WTC11 (cell line): ENCODE results near the gene ETV6. TPM values are rescaled to one million over a fixed set of nuclear protein-coding genes. Genes with fewer than 3 reads are reported as not detected.

ENCODE experiments used
- ATAC-seq: fragments of 200-7000 bp; cut with Tn5 transposase; 2 replicates; pipeline ENCODE4 v1.10.0; 2021; ENCODE audit warnings: mild to moderate bottlenecking, moderate library complexity
- CTCF ChIA-PET: fragments of 300-600 bp; sonication (Branson Sonifier 250); formaldehyde crosslinking; loops from one replicate; lab custom pipeline; 2021; ENCODE audit warnings: antibody characterized with exemption; lab: Charles Lee
- POLR2A ChIA-PET: fragments of 350-600 bp; sonication (Branson Sonifier 250); formaldehyde crosslinking; loops from one replicate; lab custom pipeline; 2021; ENCODE audit warnings: antibody characterized with exemption; lab: Charles Lee
- DNase-seq: peaks from one replicate; pipeline ENCODE4 v3.0.0; 2021; ENCODE audit warnings: low spot score
- H3K27ac Mint-ChIP-seq: 2 replicates; pipeline ENCODE4 v1.8.0; 2021; ENCODE audit warnings: mixed read lengths
- H3K27me3 Mint-ChIP-seq: 2 replicates; pipeline ENCODE4 v1.8.0; 2021; ENCODE audit warnings: low read depth, mild to moderate bottlenecking, moderate library complexity, mixed read lengths
- H3K36me3 Mint-ChIP-seq: 2 replicates; pipeline ENCODE4 v1.8.0; 2021; ENCODE audit warnings: mixed read lengths
- H3K4me1 Mint-ChIP-seq: 2 replicates; pipeline ENCODE4 v1.8.0; 2022; ENCODE audit warnings: mixed read lengths
- H3K4me3 Mint-ChIP-seq: 2 replicates; pipeline ENCODE4 v1.8.0; 2021; ENCODE audit warnings: mild to moderate bottlenecking, moderate library complexity, mixed read lengths
- H3K9me3 Mint-ChIP-seq: 2 replicates; pipeline ENCODE4 v1.8.0; 2021; ENCODE audit warnings: mixed read lengths
- FOXK1 ChIP-seq: sonication (generic); formaldehyde crosslinking; IDR thresholded peaks from 2 replicates; pipeline ENCODE4 v1.8.0; 2022; ENCODE audit warnings: mild to moderate bottlenecking, moderate library complexity, missing genetic modification reagents
- IRF2 ChIP-seq: sonication (generic); formaldehyde crosslinking; IDR thresholded peaks from 2 replicates; pipeline ENCODE4 v1.8.0; 2022; ENCODE audit warnings: low read depth, missing genetic modification reagents, borderline replicate concordance
- NFATC4 ChIP-seq: fragments of 250-450 bp; sonication (Bioruptor Pico); IDR thresholded peaks from 2 replicates; pipeline ENCODE4 v1.9.0; 2021; ENCODE audit warnings: mild to moderate bottlenecking
- RORB ChIP-seq: fragments of 250-450 bp; sonication (Bioruptor Pico); IDR thresholded peaks from 2 replicates; pipeline ENCODE4 v1.9.0; 2021; ENCODE audit warnings: mild to moderate bottlenecking
- SP1 ChIP-seq: sonication (generic); formaldehyde crosslinking; conservative IDR thresholded peaks from 2 replicates; pipeline ENCODE4 v1.8.1; 2022; ENCODE audit warnings: missing genetic modification reagents
- STAT6 ChIP-seq: sonication (generic); formaldehyde crosslinking; conservative IDR thresholded peaks from 2 replicates; pipeline ENCODE4 v1.8.1; 2023; ENCODE audit warnings: mild to moderate bottlenecking, low read depth, missing genetic modification reagents, moderate library complexity
- ZMAT4 ChIP-seq: fragments of 250-450 bp; sonication (Bioruptor Pico); IDR thresholded peaks from 2 replicates; pipeline ENCODE4 v1.9.0; 2021; ENCODE audit warnings: mild to moderate bottlenecking
- ZNF512 ChIP-seq: sonication (generic); formaldehyde crosslinking; IDR thresholded peaks from 2 replicates; pipeline ENCODE4 v1.8.1; 2022; ENCODE audit warnings: missing genetic modification reagents, borderline replicate concordance
- total RNA-seq: library from RNA; stranded (reverse); gene quantifications from 3 replicates; pipeline ENCODE4 v1.2.3, GENCODE V29; 2021
- TF ChIP-seq, protein P1 (sequence below): fragments of 250-450 bp; sonication (Bioruptor Pico); conservative IDR thresholded peaks from 2 replicates; pipeline ENCODE4 v1.9.0; 2021; ENCODE audit warnings: mild to moderate bottlenecking
- TF ChIP-seq, protein P2 (sequence below): fragments of 250-450 bp; sonication (Bioruptor Pico); IDR thresholded peaks from 2 replicates; pipeline ENCODE4 v1.8.0; 2021; ENCODE audit warnings: mild to moderate bottlenecking
- TF ChIP-seq, protein P3 (sequence below): sonication (generic); formaldehyde crosslinking; IDR thresholded peaks from 2 replicates; pipeline ENCODE4 v1.8.1; 2022; ENCODE audit warnings: low read depth, mild to moderate bottlenecking, moderate library complexity, missing genetic modification reagents, borderline replicate concordance
- TF ChIP-seq, protein P4 (sequence below): sonication (generic); formaldehyde crosslinking; IDR thresholded peaks from 2 replicates; pipeline ENCODE4 v1.8.1; 2023; ENCODE audit warnings: mild to moderate bottlenecking, missing genetic modification reagents, moderate library complexity
- TF ChIP-seq, protein P5 (sequence below): fragments of 200-600 bp; IDR thresholded peaks from 2 replicates; pipeline ENCODE4 v1.8.0; 2022; ENCODE audit warnings: antibody characterized with exemption

Gene ETV6
- total RNA-seq, 1 experiment from 2014 or later = 23.5 TPM

DNA sequence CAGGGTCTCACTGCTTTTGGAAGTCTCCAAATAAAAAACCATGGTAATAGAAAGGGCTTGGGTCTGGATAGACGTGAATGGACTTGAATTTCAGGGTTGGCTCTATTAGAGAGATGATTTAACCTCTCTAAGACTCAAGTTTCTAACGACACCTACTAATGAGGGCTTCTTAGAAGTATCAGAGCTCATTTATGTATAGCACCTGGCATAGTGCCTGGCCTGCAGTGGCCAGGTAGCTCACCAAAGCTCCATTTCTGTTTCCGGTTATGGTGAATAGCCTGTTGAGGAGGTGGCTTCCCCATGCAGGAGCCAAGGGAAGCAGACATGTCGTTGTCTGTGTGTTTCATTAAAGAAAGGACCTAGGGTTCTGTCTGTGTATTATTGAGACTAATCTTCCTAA lies 108.6 kb downstream of the ETV6 start (continued):
- TF ChIP-seq NFATC4 (CRISPR knock-in tag) (no peak), RORB (CRISPR knock-in tag) (no peak), IRF2 (CRISPR knock-in tag) (no peak)

DNA sequence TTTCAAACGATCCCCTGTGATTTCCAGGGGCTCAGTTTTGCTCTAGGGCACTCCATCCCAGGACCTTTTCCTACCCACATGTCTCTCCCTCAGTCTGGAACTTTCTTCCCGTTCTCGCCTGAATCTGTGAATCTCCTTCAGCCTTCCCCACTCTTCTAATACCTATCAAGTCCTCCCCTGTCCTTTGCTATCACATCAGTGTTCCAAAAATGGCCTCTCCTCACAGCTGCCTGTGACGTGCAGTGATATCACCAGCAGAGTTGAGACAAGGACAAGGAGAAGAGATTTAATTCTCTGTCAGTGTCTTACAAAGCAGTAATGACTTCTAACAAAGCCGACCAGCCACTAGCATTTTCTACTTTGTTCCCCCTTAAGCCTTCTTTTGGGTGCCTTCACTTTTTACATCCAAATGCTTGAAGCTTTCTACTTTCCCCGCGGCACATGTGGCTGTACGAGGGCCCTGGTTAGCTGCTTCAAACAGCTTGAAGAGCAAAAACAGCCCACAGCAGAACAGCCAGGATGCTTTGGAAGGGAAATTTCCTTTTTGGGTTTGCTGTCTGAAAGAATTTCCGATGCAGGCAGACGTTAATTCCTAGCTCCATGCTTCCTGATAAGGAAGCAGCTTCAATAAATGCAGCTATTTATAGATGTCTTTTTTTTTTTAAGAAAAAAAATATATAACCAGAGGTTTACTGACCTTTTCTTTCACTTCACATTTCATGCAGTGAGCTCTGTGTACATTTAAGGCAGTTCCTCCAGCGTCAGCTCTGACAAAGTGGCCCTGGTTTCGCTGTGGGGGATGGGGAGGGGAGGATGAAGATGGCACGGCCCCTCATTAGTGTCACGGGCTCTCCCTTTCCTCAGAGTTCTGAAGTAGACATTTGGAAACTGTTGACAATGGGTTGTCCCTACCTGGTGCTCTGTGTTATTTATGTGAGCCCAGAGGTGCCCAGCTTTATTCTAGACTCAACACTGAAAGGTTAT lies 109.3 kb downstream of the ETV6 start:
- Mint-ChIP-seq H3K36me3 (peaks cover 3% of the 10 kb centered on the region; the same call in 1 of the 2 replicates), H3K27ac (peak overlapping the region; percentile 33), H3K4me3 (no peak overlapping the region), H3K9me3 (no peaks in the 10 kb centered on the region)
- no peak for TF ChIP-seq STAT6 (CRISPR knock-in tag)
- TF ChIP-seq, all 79 proteins: peak for 0
- DNase-seq (no peak), ATAC-seq (no peak)
- ChIA-PET CTCF (interaction anchor here (1.1 to 1.8 kb wide), 3 partner anchors 15 to 177 kb away, joined by 4 to 9 read pairs (median 4); no protein-coding TSS in a partner anchor), POLR2A (no interaction called here)
- Mint-ChIP-seq H3K4me1 (peaks cover 35% of the 10 kb centered on the region), H3K27me3 (no peaks in the 10 kb centered on the region)

DNA sequence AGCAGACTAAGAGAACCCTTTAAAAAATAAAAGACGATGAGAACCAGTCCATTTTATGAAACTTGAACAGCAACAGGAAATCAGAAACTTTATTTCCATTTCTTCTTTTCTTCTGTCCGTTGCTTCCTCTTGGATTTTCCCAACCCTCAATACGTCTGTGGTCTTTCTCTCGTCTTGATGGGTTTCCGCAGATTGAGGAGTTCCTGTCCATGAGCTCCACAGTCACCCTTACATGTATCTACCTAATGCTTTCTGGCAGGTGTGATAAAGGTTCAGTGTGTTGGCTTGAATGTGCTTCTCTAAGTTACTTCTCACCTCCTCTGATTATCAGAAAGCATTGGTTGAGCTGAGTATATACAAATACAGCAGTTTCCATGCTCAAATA lies 110.0 kb downstream of the ETV6 start:
- H3K4me3 Mint-ChIP-seq = no peak overlapping the region
- ChIA-PET CTCF (interaction anchor here (1.1 to 1.2 kb wide), 2 partner anchors 16 to 178 kb away, joined by 4 to 9 read pairs; no protein-coding TSS in a partner anchor), POLR2A (no interaction called here)
- H3K27ac Mint-ChIP-seq = no peak overlapping the region
- TF ChIP-seq NFATC4 (CRISPR knock-in tag) (no peak), ZNF512 (no peak), ZMAT4 (CRISPR knock-in tag) (no peak)
- TF ChIP-seq, protein P1, sequence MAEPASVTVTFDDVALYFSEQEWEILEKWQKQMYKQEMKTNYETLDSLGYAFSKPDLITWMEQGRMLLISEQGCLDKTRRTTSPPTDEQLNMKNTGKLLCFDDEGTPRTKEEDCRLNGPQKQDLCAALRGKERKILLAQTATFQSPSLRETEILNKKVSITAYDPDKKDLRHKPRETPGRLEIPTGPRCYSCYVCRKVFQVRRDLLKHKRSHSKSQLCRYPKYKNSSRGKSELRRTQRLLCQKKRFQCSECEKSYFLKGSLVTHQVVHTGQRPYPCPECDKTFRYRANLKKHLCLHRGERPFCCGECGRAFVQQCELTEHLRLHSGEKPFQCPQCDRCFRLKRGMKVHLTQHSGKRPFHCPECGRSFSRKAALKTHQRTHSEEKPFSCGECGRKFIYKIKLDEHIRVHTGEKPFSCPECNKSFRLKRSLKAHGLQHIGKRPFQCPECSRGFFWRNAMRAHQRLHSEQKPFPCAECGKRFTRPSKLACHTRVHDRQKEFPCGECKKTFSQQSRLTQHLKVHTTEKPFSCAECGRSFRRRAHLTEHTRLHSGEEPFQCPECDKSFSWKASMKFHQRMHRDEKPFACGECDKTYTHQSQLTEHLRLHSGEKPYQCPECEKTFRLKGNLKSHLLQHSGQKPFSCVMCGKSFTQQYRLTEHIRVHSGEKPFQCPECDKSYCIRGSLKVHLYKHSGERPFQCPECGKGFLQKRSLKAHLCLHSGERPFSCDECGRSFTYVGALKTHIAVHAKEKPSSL (CRISPR knock-in tag) = no peak
- no peaks in the 10 kb centered on the region for H3K9me3 Mint-ChIP-seq
- peaks cover 3% of the 10 kb centered on the region; the same call in 1 of the 2 replicates for H3K36me3 Mint-ChIP-seq
- DNase-seq (no peak), ATAC-seq (no peak)
- H3K27me3 Mint-ChIP-seq = no peaks in the 10 kb centered on the region
- peaks cover 40% of the 10 kb centered on the region for H3K4me1 Mint-ChIP-seq

DNA sequence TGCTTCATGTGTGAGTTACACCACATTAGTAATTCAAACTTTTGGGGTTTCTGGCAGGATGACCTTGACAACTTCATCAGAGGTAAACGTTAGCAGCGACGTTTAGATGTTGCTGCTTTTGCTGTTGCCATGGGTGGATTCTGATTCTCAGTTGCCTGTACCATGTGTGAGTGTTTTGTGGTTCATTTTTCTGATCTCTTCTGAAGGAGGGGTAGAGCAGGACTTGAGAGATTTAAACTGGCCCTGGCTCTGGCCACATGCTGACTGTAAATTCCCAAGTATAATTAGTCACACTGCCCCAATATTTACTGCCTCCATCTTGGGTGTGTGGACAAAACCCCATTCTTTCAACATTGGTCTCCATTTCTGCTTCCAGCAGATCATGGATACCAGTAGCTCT lies 110.4 kb downstream of the ETV6 start:
- POLR2A ChIA-PET = interaction anchor here (0.6 kb wide), 1 partner anchor 198 kb away, joined by 5 read pairs; no protein-coding TSS in a partner anchor
- TF ChIP-seq SP1 (CRISPR knock-in tag) (no peak), FOXK1 (CRISPR knock-in tag) (no peak)
- TF ChIP-seq, protein P2, sequence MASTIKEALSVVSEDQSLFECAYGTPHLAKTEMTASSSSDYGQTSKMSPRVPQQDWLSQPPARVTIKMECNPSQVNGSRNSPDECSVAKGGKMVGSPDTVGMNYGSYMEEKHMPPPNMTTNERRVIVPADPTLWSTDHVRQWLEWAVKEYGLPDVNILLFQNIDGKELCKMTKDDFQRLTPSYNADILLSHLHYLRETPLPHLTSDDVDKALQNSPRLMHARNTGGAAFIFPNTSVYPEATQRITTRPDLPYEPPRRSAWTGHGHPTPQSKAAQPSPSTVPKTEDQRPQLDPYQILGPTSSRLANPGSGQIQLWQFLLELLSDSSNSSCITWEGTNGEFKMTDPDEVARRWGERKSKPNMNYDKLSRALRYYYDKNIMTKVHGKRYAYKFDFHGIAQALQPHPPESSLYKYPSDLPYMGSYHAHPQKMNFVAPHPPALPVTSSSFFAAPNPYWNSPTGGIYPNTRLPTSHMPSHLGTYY (CRISPR knock-in tag) = no peak
- TF ChIP-seq, protein P3, sequence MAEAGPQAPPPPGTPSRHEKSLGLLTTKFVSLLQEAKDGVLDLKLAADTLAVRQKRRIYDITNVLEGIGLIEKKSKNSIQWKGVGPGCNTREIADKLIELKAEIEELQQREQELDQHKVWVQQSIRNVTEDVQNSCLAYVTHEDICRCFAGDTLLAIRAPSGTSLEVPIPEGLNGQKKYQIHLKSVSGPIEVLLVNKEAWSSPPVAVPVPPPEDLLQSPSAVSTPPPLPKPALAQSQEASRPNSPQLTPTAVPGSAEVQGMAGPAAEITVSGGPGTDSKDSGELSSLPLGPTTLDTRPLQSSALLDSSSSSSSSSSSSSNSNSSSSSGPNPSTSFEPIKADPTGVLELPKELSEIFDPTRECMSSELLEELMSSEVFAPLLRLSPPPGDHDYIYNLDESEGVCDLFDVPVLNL (CRISPR knock-in tag) = no peak
- TF ChIP-seq, protein P4, sequence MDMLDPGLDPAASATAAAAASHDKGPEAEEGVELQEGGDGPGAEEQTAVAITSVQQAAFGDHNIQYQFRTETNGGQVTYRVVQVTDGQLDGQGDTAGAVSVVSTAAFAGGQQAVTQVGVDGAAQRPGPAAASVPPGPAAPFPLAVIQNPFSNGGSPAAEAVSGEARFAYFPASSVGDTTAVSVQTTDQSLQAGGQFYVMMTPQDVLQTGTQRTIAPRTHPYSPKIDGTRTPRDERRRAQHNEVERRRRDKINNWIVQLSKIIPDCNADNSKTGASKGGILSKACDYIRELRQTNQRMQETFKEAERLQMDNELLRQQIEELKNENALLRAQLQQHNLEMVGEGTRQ = no peak
- TF ChIP-seq, protein P5, sequence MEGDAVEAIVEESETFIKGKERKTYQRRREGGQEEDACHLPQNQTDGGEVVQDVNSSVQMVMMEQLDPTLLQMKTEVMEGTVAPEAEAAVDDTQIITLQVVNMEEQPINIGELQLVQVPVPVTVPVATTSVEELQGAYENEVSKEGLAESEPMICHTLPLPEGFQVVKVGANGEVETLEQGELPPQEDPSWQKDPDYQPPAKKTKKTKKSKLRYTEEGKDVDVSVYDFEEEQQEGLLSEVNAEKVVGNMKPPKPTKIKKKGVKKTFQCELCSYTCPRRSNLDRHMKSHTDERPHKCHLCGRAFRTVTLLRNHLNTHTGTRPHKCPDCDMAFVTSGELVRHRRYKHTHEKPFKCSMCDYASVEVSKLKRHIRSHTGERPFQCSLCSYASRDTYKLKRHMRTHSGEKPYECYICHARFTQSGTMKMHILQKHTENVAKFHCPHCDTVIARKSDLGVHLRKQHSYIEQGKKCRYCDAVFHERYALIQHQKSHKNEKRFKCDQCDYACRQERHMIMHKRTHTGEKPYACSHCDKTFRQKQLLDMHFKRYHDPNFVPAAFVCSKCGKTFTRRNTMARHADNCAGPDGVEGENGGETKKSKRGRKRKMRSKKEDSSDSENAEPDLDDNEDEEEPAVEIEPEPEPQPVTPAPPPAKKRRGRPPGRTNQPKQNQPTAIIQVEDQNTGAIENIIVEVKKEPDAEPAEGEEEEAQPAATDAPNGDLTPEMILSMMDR = no peak

More for the DNA sequence above, 110.4 kb downstream of the ETV6 start:
- Mint-ChIP-seq H3K27me3 (no peaks in the 10 kb centered on the region), H3K4me1 (peaks cover 44% of the 10 kb centered on the region), H3K9me3 (no peaks in the 10 kb centered on the region), H3K36me3 (peaks cover 3% of the 10 kb centered on the region; the same call in 1 of the 2 replicates), H3K27ac (no peak overlapping the region), H3K4me3 (no peak overlapping the region)
- DNase-seq (no peak), ATAC-seq (no peak)
- CTCF ChIA-PET = no interaction called here
